HG02870 (cell line): ENCODE data around the gene DIO3.
"Not testable (repeated sequence)": the region's sequence is repeated elsewhere in the genome, so short reads cannot be mapped to it uniquely, and the experiment has no call there.

Experiments used
- ATAC-seq: cut with Tn5 transposase; IDR thresholded peaks from one replicate; pipeline ENCODE4 v1.9.1; 2021; ENCODE audit warnings: mild to moderate bottlenecking, moderate library complexity; ENCODE audit not compliant: unreplicated experiment

DIO3 gene

DNA sequence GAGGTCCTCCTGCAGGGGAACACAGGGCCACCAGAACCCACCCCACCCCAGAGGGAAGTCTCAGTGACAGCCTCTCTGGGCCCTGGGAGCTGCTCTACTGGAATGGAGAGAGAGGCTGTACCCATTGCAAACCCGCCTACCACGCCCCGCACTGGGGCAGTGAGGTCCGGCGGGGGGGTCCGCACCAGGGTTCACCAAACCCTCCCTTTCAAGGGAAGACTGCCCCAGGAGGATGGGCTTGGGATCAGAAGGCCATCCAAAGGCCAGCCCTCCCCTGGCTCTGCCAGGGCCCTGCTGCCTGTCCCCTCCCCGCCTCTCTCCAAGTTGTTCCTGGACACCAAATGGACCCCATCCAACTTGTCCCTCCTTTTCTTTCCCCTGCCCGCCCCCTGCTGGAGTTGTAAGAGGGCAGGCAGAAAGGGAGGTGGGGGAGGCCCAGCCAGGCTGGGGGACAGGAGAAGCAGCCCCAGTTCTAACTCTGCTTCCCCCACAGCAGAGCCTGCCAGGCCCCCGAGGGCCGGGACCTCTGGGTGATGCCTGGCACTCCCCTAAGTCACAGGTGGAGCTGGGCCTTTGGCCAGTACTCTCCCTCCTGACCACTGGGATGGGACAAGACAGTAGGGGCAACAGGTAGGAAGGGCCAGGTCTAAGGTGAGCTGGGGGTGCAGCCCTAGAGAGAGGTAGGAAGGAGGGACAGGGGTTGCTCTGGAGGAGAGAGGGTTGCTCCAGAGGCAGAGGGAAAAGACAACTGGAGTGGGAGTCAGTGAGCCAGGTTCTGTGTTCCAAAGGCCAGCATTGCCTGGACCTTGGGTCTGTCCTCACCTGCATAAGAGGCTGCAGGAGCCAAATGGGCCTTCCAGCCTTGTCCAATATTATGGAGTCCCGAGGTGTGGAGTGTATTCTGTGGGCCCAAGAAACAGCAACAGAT lies 3.2 kb upstream of the DIO3 start:
- ATAC-seq = no peak

DNA sequence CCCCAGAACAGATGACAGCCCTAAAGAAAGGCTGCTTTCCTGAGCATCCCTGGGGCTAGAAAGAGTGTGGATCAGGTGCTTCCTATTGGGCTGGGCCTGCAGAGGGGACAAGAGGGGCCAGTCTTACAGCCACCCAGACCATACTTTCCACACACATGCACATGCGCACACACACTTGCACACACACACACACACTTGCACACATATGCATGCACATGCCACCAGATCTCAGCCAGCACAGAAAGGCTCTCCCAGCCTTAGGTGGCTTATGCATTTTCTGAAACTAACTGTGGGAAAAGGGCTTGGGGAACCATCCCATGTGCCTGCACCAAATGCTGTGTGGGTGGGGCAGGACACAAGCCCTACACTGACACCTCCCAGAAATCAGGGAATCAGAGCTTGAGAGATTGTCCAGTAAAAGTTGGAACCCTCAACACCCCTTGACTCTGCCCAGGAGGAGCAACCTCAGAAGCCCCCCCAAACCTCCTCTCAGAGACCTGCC lies 2.5 kb upstream of the DIO3 start:
- no peak for ATAC-seq

DNA sequence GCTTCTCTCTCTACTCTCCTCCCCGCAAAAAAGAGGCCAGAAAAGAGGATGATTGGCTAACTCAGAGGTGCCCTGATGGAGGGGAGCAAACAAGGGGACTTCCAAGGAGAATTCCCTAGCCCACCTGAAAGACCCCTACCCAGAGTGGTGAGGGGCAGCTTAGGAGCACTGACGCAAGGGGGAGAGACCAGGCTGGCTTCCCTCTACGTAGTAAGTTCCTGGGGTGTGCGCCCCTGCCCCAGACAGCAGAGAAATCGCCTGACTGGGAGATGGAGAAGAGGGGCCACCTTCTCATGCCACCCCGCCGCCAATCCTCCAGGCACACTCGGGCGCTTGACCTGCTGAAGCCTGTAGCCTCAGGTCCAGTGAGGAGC lies 2.1 kb upstream of the DIO3 start:
- ATAC-seq = no peak

DNA sequence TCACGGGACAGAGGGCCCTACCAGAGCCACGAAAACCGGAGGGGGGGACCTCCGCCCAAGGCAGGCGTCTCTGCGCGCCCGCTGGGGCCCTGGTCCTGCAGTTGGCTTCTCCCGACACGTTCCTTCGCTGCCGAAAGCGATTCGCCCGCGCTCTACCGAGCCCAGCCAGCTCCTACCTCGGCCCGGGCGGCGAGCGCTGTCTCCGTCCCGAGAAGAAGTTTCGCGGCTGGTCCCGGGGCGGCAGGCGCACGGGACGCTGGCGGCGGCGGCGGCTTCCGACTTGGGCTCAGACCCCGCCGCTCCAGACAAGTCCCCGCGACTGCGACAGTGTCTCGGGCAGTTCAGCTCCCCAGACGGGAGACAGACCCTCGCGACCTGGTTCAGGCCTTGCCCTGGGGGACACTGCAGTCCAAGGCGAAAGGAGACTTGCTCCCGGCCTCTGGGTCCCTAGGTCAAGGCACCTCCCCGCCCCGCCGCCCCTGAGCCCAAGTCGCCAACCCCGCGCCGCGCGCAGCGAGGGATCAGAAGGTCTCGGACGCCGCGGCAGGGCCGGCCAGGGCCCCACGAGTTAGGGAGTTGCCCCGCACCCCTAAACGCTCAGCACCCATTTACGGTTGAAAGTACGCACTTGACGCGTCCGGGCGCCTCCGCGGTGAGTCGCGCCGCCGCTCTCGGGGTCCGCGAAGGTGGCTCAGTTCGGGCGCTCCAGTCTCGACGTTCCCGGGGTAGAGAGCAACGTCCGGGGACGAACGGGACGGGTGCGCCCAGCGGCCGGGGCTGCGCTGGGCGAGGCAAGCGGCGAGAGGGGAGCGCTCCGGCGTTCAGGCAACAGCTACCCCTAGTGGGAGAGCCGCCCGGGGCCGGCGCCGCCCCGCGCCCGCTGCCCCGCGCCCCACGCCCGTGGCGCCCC lies 1.4 kb upstream of the DIO3 start:
- no peak for ATAC-seq

DNA sequence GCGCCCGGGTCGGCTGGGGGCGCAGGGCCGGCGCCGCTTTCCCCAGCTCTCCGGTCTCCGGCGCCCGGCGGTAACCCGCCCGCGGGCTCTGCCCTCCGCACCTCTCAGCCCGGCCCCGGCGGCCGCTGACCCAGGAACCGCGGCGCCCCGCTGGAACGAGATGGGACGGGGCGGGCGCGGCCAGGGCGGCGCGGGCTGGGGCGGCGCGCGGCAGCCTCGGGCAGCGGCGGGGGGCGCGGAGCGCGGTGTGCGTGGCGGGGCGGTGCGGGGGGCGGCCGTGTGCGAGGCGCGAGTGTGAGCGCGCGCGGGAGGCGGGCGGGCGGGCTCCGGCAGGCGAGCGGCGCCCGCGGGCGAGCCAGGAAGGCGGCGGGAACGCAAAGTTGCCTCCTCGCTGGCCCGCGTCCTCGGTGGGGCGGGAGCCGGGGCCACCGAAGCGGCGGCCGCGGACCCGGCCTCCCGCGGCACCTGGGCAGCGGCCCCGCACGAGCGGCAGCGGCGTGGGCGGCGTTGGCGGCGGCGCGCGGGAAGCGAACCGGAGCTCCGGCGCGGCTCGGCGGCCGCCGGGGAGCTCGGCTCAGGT lies 671 bp upstream of the DIO3 start:
- ATAC-seq = no peak

DNA sequence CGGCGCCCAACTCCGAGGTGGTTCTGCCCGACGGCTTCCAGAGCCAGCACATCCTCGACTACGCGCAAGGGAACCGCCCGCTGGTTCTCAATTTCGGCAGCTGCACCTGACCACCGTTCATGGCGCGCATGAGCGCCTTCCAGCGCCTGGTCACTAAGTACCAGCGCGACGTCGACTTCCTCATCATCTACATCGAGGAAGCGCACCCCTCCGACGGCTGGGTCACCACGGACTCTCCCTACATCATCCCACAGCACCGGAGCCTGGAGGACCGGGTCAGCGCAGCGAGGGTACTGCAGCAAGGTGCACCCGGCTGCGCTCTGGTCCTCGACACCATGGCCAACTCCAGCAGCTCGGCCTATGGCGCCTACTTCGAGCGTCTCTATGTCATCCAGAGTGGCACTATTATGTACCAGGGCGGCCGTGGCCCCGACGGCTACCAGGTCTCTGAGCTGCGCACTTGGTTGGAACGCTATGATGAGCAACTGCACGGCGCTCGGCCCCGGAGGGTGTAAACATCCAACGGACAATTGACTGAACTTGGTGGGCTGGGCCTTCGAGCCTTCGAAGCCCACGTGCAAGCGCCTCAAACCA lies 699 bp downstream of the DIO3 start:
- ATAC-seq = no peak

DNA sequence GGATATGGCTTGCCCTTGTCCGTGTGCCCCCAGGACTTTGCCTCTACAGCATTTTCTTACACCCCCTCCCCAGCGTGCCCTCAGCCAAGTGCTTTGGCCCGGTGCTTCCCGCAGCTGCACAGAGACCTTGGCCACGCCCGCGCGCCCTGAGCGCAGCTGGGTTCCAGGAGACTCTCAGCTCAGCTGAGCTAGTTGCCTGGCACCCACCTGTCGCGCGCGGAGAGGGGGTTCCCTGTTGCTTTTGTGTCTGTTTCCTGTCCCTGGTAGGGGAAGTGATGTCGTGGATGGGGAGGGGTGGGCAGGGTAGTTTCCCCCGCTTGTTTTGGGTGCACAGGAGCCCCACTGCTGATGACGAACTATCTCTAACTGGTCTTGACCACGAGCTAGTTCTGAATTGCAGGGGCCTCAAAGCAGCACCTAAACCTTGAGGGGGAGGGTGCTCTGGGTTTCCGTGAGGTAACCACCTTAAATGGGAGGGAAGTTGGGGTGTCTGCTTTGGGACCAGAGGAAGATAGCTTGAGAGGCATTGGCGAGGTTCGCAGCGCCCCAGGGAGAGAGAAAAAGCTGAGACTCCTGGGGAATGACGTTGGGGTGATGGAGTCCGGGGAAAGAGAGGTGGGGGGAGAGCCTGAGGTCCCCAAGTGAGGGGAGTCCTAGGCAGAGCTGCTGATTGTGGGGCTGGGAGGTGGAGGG lies 1.5 kb downstream of the DIO3 start:
- ATAC-seq = no peak

DNA sequence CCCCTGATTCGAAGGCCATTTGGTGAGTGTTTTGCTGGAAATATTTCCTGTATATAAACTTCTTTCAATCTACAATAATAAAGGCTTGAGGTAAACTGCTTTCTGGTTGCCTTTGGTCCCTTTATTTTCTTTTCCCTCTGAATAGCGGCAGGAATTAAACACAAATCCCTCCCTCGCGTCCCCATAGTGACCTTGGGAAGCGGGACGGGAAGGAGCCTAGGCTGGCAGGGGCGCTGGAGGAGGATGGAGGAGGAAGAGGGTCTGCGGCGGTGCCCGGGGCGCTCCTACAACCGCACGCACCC lies 2.0 kb downstream of the DIO3 start:
- ATAC-seq = no peak

DNA sequence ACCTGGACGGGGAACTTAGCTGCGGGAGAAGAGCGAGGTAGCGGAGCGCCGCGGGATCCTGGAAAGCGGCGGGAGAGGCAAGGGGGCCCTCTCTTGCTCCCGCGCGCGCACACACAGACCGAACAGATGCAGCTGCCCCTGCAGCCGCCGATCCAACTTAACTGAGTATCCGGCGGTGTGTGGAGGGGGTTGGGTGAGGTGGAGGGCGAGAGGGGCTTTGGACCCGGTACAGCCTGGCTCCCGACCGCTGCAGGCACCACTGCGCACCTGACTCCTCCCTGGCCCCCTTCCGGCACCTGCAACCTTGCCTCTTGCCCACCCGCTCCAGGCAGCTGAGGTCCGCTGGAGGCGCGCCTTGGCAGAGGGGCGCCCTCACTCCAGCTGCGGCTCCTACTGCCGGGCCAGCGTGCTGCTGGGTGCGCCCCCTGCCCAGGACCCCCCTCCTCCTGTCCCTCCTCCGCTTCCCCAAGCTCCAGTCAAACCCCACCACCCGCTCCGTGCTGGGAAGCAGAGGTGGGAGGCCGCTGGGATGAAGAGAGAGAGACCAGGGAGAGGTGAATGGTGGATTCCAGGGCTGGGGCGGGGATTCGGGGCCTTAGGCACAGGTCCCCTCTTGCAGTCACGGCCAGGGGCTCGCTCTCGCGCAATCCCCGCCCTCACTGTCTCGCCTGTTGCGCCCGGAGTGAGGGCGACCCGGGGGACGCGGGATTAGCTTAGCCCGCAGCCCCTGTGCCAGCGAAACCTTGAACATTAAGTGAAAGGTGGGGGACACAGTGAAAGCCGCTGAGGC lies 2.6 kb downstream of the DIO3 start:
- no peak for ATAC-seq

DNA sequence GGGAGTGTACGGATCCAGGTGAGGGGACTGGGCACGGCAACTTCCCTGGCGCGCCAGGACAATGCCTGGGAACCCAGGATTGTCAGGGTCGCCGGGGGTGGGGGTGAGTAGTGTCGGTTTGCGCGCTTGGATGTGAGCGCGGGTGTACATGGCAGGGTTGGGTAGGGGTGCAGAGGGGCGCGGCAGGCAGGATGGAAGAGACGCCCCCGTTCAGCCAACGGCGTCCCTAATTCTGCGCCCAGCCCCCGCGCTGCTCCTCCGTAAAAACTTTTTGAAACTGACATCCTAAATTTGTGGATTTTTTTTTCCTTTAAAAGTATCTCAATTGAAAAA lies 3.1 kb downstream of the DIO3 start:
- no peak for ATAC-seq

DNA sequence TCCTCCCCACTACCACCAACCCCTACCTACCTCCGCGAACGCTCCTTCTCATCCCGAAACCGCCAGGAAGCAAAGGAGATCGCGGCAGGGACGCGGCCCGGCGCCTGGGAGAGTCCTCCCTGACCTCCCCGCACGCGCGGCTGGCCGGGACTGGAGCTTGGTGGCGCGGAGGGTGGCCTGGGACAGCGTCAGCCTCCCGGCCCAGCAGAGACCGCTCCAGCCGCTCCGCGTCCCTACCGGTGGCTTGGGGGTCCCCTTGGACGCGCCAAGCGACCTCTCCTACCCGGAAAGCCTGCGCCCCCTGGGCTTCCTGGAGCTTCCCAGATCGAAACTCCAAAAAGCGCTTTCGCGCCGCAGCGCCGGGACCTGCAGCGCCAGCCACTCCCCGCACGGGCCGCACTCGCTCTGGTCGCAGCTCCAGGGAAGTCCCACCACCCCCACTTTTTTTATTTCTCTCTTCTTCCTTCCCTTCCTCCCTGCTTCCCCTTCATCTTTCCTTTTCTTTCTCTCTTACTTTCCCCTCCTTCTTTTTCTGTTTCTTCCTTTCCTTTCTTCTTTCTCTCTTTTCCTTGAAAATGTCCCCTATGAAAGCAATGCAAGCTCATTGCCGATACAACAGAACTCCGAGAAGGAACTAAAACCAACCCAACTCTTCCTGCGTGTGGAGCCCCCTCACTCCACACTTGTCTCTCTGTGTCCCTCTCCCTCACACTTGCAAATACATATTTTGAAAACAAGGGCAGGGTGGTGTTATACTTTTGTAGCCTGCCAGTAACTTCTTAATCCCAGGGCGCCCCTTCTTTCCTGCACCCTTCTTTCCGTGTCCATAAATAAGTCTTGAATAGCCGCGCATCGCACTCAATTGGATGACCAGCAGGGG lies 3.8 kb downstream of the DIO3 start:
- no peak for ATAC-seq

DNA sequence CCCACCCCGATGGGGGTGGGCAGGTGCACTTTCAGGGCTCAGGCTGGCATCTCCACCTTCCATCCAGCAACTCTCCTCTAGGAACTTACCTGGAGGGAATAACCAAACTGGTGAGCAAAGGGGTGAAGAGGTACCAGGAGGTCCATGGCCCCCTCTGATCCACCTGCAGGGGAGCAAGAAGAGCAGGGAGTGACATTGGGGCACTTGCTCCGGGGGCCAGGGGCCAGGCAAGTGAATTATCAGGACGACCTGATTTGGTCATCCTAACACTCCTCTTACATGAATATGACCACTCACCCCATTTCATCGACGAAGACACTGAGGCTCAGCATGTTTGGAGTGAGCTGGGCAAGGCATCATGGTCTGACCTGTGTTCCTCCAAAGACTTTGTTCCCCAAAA lies 6.0 kb downstream of the DIO3 start:
- no peak for ATAC-seq

DNA sequence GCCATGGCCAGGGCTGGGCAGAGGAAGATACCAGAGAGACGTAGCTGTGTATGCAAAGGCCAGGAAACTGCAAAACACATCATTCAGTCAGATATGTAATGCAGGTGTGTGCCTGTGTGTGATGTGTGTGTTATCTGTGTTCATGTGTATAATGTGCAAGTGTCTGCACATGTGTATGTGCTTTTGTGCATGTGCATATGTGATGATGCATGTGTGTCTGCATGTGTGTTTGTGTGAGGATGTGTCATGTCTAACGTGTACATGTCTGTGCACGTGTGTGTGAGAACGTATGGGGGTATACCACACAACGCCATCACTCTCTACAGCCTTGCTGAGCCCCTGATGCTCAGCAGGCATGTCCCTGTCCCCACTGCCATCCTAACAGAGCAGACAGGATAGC lies 9.7 kb downstream of the DIO3 start:
- ATAC-seq = no peak

DNA sequence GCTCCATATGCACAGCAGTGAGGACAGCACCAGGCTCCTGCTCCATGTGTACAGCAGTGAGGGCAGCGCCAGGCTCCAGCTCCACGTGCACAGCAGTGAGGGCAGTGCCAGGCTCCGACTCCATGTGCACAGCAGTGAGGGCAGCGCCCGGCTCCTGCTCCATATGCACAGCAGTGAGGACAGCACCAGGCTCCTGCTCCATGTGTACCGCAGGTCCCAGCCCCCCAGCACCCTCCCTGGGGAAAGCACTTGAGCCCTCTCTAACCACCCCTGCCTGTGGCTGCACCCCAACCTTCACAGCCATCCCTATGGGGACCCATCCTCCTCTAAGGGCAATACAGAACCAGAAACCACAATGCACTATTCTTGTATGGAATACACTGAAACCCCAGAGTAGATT lies 11.2 kb downstream of the DIO3 start:
- ATAC-seq = not testable (repeated sequence)

DNA sequence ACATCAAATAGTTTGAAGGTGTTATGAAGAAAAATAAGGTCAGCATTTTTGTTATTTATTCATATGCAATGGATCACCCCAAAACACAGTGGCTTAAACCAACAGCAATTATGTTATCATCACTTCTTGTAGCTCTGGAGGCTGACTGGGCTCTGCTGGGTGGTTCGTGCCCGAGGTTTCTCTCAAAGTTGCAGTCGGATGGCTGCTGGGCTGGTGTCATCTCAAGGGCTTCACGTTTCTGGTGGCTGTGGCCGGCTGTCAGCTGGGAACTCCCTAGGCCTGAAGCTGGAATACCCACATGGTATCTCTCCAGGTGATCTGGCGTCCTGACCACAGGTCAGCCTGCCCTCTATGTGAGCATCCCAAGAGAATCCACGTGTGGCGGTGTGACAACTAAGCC lies 12.0 kb downstream of the DIO3 start:
- no peak for ATAC-seq

DNA sequence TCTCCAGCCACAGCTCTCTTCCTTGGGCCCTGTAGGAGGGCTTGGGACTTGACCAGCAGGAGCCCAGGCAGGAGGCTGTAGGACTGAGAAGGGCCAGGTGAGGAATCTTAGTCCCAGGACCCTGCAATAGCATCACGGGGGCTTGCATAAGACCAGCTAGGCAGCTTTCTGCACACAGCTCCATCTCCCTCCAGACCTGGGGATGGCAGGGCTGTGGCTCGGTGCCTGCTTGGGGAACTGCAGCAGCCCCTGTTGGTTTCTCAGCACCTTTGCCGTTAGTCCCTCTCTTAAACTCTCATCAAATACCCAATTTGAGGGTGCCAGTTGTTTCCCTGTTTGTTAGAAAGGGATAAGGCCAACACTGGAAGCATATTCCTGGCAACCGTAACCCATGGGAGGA lies 14.3 kb downstream of the DIO3 start:
- no peak for ATAC-seq

DNA sequence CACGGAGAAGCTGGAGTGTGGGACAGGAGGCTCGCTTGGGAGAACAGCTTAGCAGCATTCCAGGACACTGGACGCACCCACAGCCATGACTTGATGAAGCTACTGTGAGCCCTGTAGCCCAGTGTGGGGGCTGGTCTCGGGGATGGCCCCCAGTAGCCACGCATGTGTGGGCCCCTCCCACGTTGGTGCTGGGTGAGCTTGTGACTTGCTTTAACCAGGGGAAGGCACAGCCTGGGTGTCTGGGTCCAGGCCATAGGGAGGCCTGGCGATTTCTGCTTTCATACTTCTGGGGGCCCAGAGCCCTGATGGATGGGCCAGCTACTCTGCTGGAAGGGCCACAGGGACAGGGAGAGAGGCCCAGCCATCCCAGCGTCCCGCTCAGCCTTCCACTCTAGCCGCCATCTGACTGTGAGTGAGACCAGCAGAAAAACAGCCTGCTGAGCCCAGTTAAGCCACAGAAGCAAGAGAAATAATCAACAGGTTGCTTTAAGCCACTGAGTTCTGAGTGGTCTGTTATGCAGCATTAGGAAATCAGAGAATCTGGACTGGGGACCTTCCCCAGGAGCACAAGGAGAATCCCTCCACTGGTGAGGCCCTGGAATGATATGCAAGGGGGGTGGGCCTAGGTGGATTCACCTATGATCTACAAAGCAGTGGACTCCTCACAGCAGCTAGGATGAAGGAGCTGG lies 16.1 kb downstream of the DIO3 start:
- no peak for ATAC-seq

DNA sequence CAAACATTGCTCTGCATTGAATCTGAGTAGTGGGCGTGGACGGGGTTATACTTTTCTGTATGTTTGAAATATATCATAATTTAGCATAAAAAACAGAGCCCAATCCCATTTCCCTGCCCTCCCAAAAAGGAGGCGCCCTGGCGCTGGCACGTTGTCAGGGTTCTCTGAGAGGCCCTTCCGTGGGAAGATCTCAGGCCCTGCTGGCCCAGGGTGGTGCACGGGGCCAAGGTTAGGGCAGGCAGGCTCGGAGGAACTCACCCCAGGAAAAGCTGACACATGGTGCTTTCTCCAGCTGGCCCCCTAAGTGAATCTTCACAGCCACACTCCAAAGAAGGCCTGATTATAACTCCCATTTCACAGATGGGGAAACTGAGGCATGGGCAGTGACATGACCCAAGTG lies 17.2 kb downstream of the DIO3 start:
- ATAC-seq = no peak
